ENCODE measurements around the gene DYRK2. TPM values are rescaled to one million over a fixed set of nuclear protein-coding genes. Genes with fewer than 3 reads are reported as not detected.

Gene DYRK2
- total and polyA plus RNA-seq, 4 donors: 1.2 to 8.8 (median 4.9) TPM

DNA sequence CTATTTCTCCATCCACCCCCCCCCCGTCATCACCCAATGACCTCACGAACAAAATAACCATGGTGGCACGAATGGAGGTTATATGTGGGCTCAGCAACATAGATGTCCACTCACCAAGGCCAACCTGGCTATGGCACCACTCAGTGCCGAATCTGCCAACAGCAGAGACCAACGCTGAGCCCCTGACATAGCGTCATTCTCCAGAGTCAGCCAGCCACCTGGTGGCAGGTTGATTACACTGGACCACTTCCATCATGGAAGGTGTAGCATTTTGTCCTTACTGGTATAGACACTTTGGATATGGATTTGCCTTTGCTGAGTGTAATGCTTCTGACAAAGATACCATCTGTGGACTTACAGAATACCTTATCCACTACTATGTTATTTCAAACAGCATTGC is 24.2 kb upstream of the DYRK2 start:
- no peak overlapping the region for H3K4me3 ChIP-seq (ENCODE audit: low read depth in 1 of 3, low read length in 3 of 3)
- no peak for DNase-seq (ENCODE audit: low spot score)
- no peaks in the 10 kb centered on the region for H3K4me1 ChIP-seq (ENCODE audit: control insufficient read depth in 4 of 4, insufficient read depth in 4 of 4, low read length in 3 of 4)
- no peaks in the 10 kb centered on the region for H3K27me3 ChIP-seq (ENCODE audit: control insufficient read depth in 4 of 4, insufficient read depth in 4 of 4, low read length in 3 of 4)
- no peak overlapping the region for H3K9ac ChIP-seq (ENCODE audit: low read depth in 1 of 2, low read length in 2 of 2)
- TF ChIP-seq RXRA (IDR thresholded peaks at IDR 0.05) (no peak), GABPA (IDR thresholded peaks at IDR 0.05 in 1 of 2, conservative IDR thresholded peaks at IDR 0.05 in 1 of 2) (no peak), SP1 (IDR thresholded peaks at IDR 0.05) (no peak), MAX (IDR thresholded peaks at IDR 0.05) (no peak), FOXA2 (IDR thresholded peaks at IDR 0.05) (no peak), RAD21 (IDR thresholded peaks at IDR 0.05) (no peak), YY1 (IDR thresholded peaks at IDR 0.05) (no peak), FOXA1 (IDR thresholded peaks at IDR 0.05) (no peak), TAF1 (conservative IDR thresholded peaks at IDR 0.05) (no peak), HNF4A (conservative IDR thresholded peaks at IDR 0.05) (no peak)
- WGBS: 93% methylated on average over 6 of the region's 6 CpGs
- no peaks in the 10 kb centered on the region for H3K36me3 ChIP-seq (ENCODE audit: control insufficient read depth in 4 of 4, insufficient read depth in 3 of 4, low read depth in 1 of 4, low read length in 3 of 4)
- no peaks in the 10 kb centered on the region for H3K9me3 ChIP-seq (ENCODE audit: control insufficient read depth in 4 of 4, low read length in 3 of 4)
- H3K27ac ChIP-seq (ENCODE audit: low read depth in 1 of 2, low read length in 2 of 2): no peak overlapping the region

DNA sequence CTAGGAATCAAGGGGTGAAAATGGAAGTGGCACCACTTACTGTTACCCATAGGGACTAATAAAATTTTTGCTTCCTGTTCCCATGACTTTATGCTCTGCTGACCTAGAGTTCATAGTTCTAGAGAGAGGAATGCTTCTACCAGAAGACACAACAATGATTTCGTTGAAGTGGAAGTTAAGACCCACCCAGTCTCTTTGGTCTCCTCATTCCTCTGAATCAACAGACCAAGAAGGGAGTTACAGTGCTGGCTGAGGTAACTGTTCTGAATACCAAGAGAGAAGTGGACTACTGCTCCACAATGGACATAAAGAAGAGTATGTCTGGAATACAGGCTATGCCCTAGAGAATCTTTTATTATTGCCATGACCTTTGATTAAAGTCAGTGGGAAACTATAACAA is 23.5 kb upstream of the DYRK2 start:
- no peaks in the 10 kb centered on the region for H3K9me3 ChIP-seq (ENCODE audit: control insufficient read depth in 4 of 4, low read length in 3 of 4)
- DNase-seq (ENCODE audit: low spot score): no peak
- TF ChIP-seq MAX (IDR thresholded peaks at IDR 0.05) (no peak), NR2F2 (IDR thresholded peaks at IDR 0.05) (no peak), ZBTB33 (IDR thresholded peaks at IDR 0.05) (no peak), GABPA (IDR thresholded peaks at IDR 0.05 in 1 of 2, conservative IDR thresholded peaks at IDR 0.05 in 1 of 2) (no peak), JUND (IDR thresholded peaks at IDR 0.05) (no peak), HNF4A (conservative IDR thresholded peaks at IDR 0.05) (no peak)
- H3K36me3 ChIP-seq (ENCODE audit: control insufficient read depth in 4 of 4, insufficient read depth in 3 of 4, low read depth in 1 of 4, low read length in 3 of 4): no peaks in the 10 kb centered on the region
- WGBS: 56% methylated on average over 1 of the region's 1 CpG
- H3K27ac ChIP-seq (ENCODE audit: low read depth in 1 of 2, low read length in 2 of 2): no peak overlapping the region
- no peak overlapping the region for H3K4me3 ChIP-seq (ENCODE audit: low read depth in 1 of 3, low read length in 3 of 3)
- H3K4me1 ChIP-seq (ENCODE audit: control insufficient read depth in 4 of 4, insufficient read depth in 4 of 4, low read length in 3 of 4): no peaks in the 10 kb centered on the region
- H3K9ac ChIP-seq (ENCODE audit: low read depth in 1 of 2, low read length in 2 of 2): no peak overlapping the region
- no peaks in the 10 kb centered on the region for H3K27me3 ChIP-seq (ENCODE audit: control insufficient read depth in 4 of 4, insufficient read depth in 4 of 4, low read length in 3 of 4)

DNA sequence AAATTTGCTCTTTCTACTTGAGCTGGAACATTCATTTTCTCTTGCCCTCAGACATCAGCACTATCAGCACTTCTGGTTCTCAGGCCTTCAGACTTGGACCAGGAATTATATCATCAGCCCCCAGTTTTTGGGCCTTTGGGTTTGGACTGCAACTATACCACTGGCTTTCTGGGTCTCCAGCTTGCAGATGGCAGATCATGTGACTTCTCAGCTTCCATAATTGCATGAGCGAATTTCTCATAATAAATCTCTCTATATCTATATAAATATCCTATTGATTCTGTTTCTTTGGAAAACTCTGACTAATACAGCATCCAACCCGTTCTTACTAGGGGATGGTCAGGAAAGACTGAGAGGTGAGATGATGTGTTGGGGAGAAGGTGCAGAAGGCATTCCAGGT is 22.4 kb upstream of the DYRK2 start:
- H3K27me3 ChIP-seq (ENCODE audit: control insufficient read depth in 4 of 4, insufficient read depth in 4 of 4, low read length in 3 of 4): no peaks in the 10 kb centered on the region
- H3K4me1 ChIP-seq (ENCODE audit: control insufficient read depth in 4 of 4, insufficient read depth in 4 of 4, low read length in 3 of 4): no peaks in the 10 kb centered on the region
- whole genome bisulfite sequencing: 86% methylated on average over 2 of the region's 2 CpGs
- H3K27ac ChIP-seq (ENCODE audit: low read depth in 1 of 2, low read length in 2 of 2): no peak overlapping the region
- no peak for DNase-seq (ENCODE audit: low spot score)
- H3K9me3 ChIP-seq (ENCODE audit: control insufficient read depth in 4 of 4, low read length in 3 of 4): no peaks in the 10 kb centered on the region
- no peak for TF ChIP-seq HNF4G (IDR thresholded peaks at IDR 0.05)
- no peak for TF ChIP-seq FOXA2 (IDR thresholded peaks at IDR 0.05)
- TF ChIP-seq MAX (IDR thresholded peaks at IDR 0.05): no peak
- TF ChIP-seq YY1 (IDR thresholded peaks at IDR 0.05): no peak
- TF ChIP-seq HNF4A (conservative IDR thresholded peaks at IDR 0.05): no peak
- no peak for TF ChIP-seq GABPA (IDR thresholded peaks at IDR 0.05 in 1 of 2, conservative IDR thresholded peaks at IDR 0.05 in 1 of 2)
- TF ChIP-seq, protein P1, sequence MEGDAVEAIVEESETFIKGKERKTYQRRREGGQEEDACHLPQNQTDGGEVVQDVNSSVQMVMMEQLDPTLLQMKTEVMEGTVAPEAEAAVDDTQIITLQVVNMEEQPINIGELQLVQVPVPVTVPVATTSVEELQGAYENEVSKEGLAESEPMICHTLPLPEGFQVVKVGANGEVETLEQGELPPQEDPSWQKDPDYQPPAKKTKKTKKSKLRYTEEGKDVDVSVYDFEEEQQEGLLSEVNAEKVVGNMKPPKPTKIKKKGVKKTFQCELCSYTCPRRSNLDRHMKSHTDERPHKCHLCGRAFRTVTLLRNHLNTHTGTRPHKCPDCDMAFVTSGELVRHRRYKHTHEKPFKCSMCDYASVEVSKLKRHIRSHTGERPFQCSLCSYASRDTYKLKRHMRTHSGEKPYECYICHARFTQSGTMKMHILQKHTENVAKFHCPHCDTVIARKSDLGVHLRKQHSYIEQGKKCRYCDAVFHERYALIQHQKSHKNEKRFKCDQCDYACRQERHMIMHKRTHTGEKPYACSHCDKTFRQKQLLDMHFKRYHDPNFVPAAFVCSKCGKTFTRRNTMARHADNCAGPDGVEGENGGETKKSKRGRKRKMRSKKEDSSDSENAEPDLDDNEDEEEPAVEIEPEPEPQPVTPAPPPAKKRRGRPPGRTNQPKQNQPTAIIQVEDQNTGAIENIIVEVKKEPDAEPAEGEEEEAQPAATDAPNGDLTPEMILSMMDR (IDR thresholded peaks at IDR 0.05; ENCODE audit: low read depth, low read length, missing input control): no peak
- TF ChIP-seq, protein P2, sequence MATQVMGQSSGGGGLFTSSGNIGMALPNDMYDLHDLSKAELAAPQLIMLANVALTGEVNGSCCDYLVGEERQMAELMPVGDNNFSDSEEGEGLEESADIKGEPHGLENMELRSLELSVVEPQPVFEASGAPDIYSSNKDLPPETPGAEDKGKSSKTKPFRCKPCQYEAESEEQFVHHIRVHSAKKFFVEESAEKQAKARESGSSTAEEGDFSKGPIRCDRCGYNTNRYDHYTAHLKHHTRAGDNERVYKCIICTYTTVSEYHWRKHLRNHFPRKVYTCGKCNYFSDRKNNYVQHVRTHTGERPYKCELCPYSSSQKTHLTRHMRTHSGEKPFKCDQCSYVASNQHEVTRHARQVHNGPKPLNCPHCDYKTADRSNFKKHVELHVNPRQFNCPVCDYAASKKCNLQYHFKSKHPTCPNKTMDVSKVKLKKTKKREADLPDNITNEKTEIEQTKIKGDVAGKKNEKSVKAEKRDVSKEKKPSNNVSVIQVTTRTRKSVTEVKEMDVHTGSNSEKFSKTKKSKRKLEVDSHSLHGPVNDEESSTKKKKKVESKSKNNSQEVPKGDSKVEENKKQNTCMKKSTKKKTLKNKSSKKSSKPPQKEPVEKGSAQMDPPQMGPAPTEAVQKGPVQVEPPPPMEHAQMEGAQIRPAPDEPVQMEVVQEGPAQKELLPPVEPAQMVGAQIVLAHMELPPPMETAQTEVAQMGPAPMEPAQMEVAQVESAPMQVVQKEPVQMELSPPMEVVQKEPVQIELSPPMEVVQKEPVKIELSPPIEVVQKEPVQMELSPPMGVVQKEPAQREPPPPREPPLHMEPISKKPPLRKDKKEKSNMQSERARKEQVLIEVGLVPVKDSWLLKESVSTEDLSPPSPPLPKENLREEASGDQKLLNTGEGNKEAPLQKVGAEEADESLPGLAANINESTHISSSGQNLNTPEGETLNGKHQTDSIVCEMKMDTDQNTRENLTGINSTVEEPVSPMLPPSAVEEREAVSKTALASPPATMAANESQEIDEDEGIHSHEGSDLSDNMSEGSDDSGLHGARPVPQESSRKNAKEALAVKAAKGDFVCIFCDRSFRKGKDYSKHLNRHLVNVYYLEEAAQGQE (IDR thresholded peaks at IDR 0.05): no peak
- no peak for TF ChIP-seq RAD21 (IDR thresholded peaks at IDR 0.05)
- no peak for TF ChIP-seq NR2F2 (IDR thresholded peaks at IDR 0.05)
- no peak for TF ChIP-seq FOXA1 (IDR thresholded peaks at IDR 0.05)
- no peak for TF ChIP-seq SP1 (IDR thresholded peaks at IDR 0.05)
- no peak for TF ChIP-seq ZBTB33 (IDR thresholded peaks at IDR 0.05)
- no peak for TF ChIP-seq JUND (IDR thresholded peaks at IDR 0.05)
- H3K9ac ChIP-seq (ENCODE audit: low read depth in 1 of 2, low read length in 2 of 2): no peak overlapping the region
- no peak overlapping the region for H3K4me3 ChIP-seq (ENCODE audit: low read depth in 1 of 3, low read length in 3 of 3)
- no peaks in the 10 kb centered on the region for H3K36me3 ChIP-seq (ENCODE audit: control insufficient read depth in 4 of 4, insufficient read depth in 3 of 4, low read depth in 1 of 4, low read length in 3 of 4)

Measured in liver (tissue), 9 donors.